ENCODE results near the gene ENGASE.
"Not testable (repeated sequence)": the region's sequence is repeated elsewhere in the genome, so short reads cannot be mapped to it uniquely, and the experiment has no call there.

The ENGASE gene

DNA sequence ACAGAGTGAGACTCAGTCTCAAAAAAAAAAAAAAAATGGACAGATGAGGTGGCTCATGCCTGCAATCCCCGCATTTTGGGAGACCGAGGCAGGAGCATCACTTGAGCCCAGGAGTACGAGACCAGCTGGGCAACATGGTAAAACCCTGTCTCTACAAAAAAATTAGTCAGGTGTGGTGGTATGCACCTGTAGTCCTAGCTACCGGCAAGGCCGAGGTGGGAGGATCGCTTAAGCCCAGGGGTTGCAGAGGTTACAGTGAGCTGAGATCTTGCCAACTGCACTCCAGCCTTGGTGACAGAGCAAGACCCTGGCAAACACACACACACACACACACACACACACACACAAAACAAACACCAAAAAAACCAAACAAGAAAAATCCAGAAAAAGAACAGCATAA is 7.7 kb upstream of the ENGASE start:
- TF ChIP-seq, protein P1, sequence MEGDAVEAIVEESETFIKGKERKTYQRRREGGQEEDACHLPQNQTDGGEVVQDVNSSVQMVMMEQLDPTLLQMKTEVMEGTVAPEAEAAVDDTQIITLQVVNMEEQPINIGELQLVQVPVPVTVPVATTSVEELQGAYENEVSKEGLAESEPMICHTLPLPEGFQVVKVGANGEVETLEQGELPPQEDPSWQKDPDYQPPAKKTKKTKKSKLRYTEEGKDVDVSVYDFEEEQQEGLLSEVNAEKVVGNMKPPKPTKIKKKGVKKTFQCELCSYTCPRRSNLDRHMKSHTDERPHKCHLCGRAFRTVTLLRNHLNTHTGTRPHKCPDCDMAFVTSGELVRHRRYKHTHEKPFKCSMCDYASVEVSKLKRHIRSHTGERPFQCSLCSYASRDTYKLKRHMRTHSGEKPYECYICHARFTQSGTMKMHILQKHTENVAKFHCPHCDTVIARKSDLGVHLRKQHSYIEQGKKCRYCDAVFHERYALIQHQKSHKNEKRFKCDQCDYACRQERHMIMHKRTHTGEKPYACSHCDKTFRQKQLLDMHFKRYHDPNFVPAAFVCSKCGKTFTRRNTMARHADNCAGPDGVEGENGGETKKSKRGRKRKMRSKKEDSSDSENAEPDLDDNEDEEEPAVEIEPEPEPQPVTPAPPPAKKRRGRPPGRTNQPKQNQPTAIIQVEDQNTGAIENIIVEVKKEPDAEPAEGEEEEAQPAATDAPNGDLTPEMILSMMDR (IDR thresholded peaks at IDR 0.05; ENCODE audit: low read depth, low read length, missing control alignments): no peak
- no peak for DNase-seq (ENCODE audit: extremely low read depth, low read depth)

DNA sequence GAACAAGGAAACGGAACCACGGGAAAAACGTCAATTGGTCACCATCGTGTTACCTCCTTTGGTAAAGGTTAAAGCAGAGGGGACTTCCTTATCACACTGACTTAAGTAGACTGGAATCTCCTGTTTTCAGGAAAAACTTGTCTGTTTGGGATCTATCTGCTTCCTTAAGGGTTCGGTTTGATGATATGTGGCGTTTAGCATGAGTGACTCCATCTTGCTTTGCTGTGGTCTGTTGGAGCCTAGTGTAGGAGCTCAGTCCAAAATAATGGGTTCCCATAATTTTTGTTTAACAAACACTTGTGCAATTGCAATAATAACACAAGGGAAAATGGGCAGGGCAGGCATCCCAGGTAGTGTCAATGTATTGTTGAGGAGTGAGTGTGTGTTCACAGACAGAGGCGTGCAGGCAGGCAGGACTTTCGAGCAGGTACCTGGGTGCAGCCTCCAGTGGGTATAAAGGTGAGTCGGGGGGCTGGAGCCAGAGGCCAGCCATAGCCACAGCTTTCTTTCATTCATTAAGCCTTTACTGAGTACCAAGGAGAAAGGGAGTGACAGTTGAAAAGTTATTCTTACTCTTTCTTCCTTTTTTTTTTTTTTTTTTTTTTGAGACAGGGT is 4.3 kb upstream of the ENGASE start:
- H3K4me3 ChIP-seq (replicated peaks; ENCODE audit: low read depth, low read length): no peak overlapping the region
- TF ChIP-seq, protein P1 (IDR thresholded peaks at IDR 0.05; ENCODE audit: low read depth, low read length, missing control alignments): no peak
- no peak for DNase-seq (ENCODE audit: extremely low read depth, low read depth)

More for the DNA sequence above, 7.7 kb upstream of the ENGASE start:
- no peak overlapping the region for H3K4me3 ChIP-seq (replicated peaks; ENCODE audit: low read depth, low read length)

DNA sequence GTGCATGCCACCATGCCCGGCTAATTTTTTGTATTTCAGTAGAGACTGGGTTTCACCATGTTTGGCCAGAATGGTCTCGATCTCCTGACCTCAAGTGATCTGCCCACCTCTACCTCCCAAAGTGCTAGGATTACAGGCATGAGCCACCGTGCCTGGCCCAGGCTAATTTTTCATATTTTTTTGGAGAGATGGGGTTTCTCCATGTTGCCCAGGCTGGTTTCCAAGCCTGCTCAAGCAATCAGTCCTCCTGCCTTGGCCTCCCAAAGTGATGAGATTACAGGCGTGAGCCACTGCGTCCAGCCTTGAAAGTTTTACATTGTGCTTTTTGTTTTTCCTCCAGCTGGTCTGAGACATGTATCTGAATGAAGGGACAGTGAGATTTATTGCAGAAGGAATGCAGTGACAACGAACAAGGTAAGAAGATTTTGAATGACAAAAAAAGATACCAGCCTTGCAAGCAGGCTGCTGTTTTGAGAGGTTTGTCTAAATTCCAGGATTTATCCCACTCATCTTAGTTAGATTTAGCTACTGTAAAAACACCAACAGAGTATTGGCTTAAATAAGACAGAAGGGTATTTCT is 3.4 kb upstream of the ENGASE start:
- TF ChIP-seq, protein P1 (IDR thresholded peaks at IDR 0.05; ENCODE audit: low read depth, low read length, missing control alignments): no peak
- no peak overlapping the region for H3K4me3 ChIP-seq (replicated peaks; ENCODE audit: low read depth, low read length)
- no peak for DNase-seq (ENCODE audit: extremely low read depth, low read depth)

DNA sequence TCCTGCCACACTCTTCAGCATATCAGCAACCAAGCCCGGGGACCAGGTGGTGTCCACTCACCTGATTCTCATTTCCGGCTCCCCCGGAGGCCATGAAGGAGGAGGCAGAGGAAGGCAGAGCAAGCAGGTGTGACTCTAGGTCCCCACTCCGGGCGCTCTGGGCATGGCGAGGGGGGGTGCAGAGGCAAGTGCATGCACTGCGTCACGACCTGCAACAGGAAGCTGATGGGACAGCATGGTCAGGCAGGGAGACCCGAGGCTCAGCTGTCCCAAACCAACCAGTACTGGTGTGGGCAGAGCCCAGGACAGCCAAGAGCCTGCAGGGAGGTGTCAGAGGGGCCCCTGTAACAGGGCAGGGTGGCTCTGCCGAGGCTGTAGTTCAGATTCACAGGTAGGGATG is 2.1 kb upstream of the ENGASE start:
- DNase-seq (ENCODE audit: extremely low read depth, low read depth): no peak
- TF ChIP-seq, protein P1 (IDR thresholded peaks at IDR 0.05; ENCODE audit: low read depth, low read length, missing control alignments): no peak
- H3K4me3 ChIP-seq (replicated peaks; ENCODE audit: low read depth, low read length): no peak overlapping the region

DNA sequence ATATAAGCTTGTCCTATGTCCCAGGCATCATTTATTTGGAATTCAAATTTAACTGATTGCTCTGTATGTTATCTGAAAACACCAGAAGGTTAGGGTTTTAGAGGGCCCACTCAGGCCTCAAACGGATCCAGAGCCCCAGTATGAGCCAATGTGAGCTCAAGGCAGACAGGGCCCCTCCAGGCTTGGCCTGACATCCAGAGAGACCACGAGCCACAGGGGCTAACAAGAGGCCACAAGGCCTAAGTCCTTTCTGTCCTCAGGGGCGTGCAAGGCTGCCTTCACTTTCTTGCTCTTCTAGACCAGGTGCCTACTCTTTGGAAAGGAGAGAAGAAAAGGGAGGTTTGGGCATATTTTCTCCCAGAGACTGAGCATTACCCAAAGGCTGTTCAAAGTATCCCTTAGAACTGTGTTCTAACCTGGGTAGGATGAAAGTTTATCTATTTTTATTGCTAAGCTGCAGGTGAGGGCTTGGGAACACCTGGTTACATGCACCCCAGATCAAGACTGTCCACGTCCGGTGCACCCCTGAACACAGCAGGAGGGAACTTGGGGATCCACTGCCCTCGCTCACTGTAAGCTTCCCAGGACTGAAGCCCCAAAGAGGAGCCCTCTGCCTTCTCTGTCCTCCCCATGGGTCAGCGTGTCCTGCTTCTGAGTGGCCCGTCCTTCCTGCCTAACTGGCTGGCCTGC is 1.5 kb upstream of the ENGASE start:
- TF ChIP-seq, protein P1 (IDR thresholded peaks at IDR 0.05; ENCODE audit: low read depth, low read length, missing control alignments): no peak
- no peak overlapping the region for H3K4me3 ChIP-seq (replicated peaks; ENCODE audit: low read depth, low read length)
- DNase-seq (ENCODE audit: extremely low read depth, low read depth): no peak

DNA sequence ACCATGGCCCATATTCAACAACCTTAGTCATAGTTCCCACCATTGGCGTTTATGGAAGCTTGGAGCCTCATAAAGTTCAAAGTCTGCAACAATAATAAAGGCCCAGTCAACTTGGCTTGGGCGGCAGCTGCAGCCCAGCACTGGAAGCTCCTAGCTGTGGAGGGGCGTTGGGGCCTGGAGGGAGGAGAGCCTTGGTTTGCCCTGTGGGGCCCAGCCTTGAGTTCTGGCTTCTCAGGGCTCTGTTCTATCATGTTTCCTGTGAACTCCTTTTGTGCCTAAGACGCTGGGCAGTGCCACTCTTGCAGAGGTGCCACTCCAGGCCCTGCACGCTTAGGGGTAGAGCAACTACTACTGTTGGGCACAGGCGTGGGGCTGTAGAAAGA is 927 bp upstream of the ENGASE start:
- TF ChIP-seq, protein P1 (IDR thresholded peaks at IDR 0.05; ENCODE audit: low read depth, low read length, missing control alignments): no peak
- H3K4me3 ChIP-seq (replicated peaks; ENCODE audit: low read depth, low read length): no peak overlapping the region

DNA sequence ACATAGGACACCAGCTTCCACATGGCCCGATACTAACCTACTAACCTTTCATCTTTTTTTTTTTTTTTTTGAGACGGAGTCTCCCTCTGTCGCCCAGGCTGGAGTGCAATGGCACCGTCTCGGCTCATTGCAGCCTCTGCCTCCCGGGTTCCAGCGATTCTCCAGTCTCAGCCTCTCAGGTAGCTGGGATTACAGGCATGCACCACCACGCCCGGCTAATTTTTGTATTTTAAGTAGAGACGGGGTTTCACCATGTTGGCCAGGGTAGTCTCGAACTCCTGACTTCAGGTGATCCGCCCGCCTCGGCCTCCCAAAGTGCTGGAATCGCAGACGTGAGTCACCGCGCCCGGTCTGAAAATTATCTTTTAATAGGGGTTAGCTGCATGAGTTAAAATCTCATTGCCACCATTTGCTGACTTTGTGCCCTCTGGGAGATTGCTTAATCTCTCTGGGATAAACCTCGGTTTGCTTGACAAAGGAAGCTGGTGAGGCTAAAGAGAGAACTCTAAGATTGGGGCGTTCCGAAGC is 439 bp upstream of the ENGASE start:
- not testable (repeated sequence) for DNase-seq (ENCODE audit: extremely low read depth, low read depth); H3K4me3 ChIP-seq (replicated peaks; ENCODE audit: low read depth, low read length)

More for the DNA sequence above, 927 bp upstream of the ENGASE start:
- no peak for DNase-seq (ENCODE audit: extremely low read depth, low read depth)

All from HFF-Myc (cell line).